ENCODE results near the gene ACYP2. TPM values are rescaled to one million over a fixed set of nuclear protein-coding genes. Genes with fewer than 3 reads are reported as not detected.

Gene ACYP2
- total RNA-seq, 4 donors from 2014 or later: 15.4 to 28.7 (median 22.7) TPM

GRCh38 chr2:54097124-54097523 lies 18.3 kb upstream of the ACYP2 start:
- intact Hi-C loops (cut with DNase I): no loop called here
- no peak overlapping the region for H3K4me3 ChIP-seq
- TF ChIP-seq POLR2A (IDR thresholded peaks at IDR 0.05; ENCODE audit: low read depth) (no peak), EP300 (IDR thresholded peaks at IDR 0.05) (no peak), CTCF (IDR thresholded peaks at IDR 0.05) (no peak), POLR2AphosphoS5 (IDR thresholded peaks at IDR 0.05) (no peak)
- no peak for DNase-seq (ENCODE audit: extremely low spot score)
- no peaks in the 10 kb centered on the region for H3K36me3 ChIP-seq
- H3K27ac ChIP-seq (replicated peaks in 1 of 4): no peak overlapping the region
- no peaks in the 10 kb centered on the region for H3K9me3 ChIP-seq
- no peaks in the 10 kb centered on the region for H3K27me3 ChIP-seq
- peaks cover 0 to 18% (median 9%) of the 10 kb centered on the region in 4 donors for H3K4me1 ChIP-seq

GRCh38 chr2:54099370-54099769 lies 16.0 kb upstream of the ACYP2 start:
- Histone ChIP-seq H3K27ac (replicated peaks in 1 of 4) (no peak overlapping the region), H3K9me3 (no peaks in the 10 kb centered on the region), H3K4me1 (peaks cover 3 to 23% (median 16%) of the 10 kb centered on the region in 4 donors), H3K27me3 (no peaks in the 10 kb centered on the region), H3K4me3 (no peak overlapping the region), H3K36me3 (no peaks in the 10 kb centered on the region)
- 91% methylated on average over 4 of the region's 4 CpGs for WGBS
- intact Hi-C loops (cut with DNase I): no loop called here
- TF ChIP-seq POLR2AphosphoS5 (IDR thresholded peaks at IDR 0.05) (no peak), EP300 (IDR thresholded peaks at IDR 0.05) (no peak), POLR2A (IDR thresholded peaks at IDR 0.05; ENCODE audit: low read depth) (no peak), CTCF (IDR thresholded peaks at IDR 0.05) (no peak)
- DNase-seq (ENCODE audit: extremely low spot score): no peak

- H3K9me3 ChIP-seq: no peaks in the 10 kb centered on the region
- peaks cover 3 to 23% (median 16%) of the 10 kb centered on the region in 4 donors for H3K4me1 ChIP-seq
- DNase-seq (ENCODE audit: extremely low spot score): no peak
- no peak overlapping the region for H3K27ac ChIP-seq (replicated peaks in 1 of 4)
- TF ChIP-seq EP300 (IDR thresholded peaks at IDR 0.05) (no peak), POLR2AphosphoS5 (IDR thresholded peaks at IDR 0.05) (no peak), POLR2A (IDR thresholded peaks at IDR 0.05; ENCODE audit: low read depth) (no peak), CTCF (IDR thresholded peaks at IDR 0.05) (no peak)
- intact Hi-C loops (cut with DNase I): no loop called here
- no peaks in the 10 kb centered on the region for H3K36me3 ChIP-seq
- H3K4me3 ChIP-seq: no peak overlapping the region
- H3K27me3 ChIP-seq: no peaks in the 10 kb centered on the region
- 95% methylated on average over 6 of the region's 6 CpGs for WGBS
These were observed 15.4 kb upstream of the ACYP2 start for GRCh38 chr2:54099829-54100585.

GRCh38 chr2:54100772-54101171 lies 14.6 kb upstream of the ACYP2 start:
- Histone ChIP-seq H3K4me1 (peaks cover 3 to 23% (median 16%) of the 10 kb centered on the region in 4 donors), H3K27ac (replicated peaks in 1 of 4) (no peak overlapping the region), H3K9me3 (no peaks in the 10 kb centered on the region), H3K27me3 (no peaks in the 10 kb centered on the region), H3K4me3 (no peak overlapping the region), H3K36me3 (no peaks in the 10 kb centered on the region)
- 100% methylated on average over 2 of the region's 2 CpGs for whole genome bisulfite sequencing
- TF ChIP-seq CTCF (IDR thresholded peaks at IDR 0.05) (no peak), EP300 (IDR thresholded peaks at IDR 0.05) (no peak), POLR2AphosphoS5 (IDR thresholded peaks at IDR 0.05) (no peak), POLR2A (IDR thresholded peaks at IDR 0.05; ENCODE audit: low read depth) (no peak)
- intact Hi-C loops (cut with DNase I): no loop called here
- no peak for DNase-seq (ENCODE audit: extremely low spot score)
